COLO668 (cell line): ENCODE measurements around the gene TUFT1.
A peak's percentile ranks its signal among the peaks of the same experiment; 100 is the strongest.

Experiments used
- DNase-seq: peaks from one replicate; lab custom pipeline; 2025; ENCODE audit not compliant: unreplicated experiment; lab: John Stamatoyannopoulos, UW

Gene TUFT1

DNA sequence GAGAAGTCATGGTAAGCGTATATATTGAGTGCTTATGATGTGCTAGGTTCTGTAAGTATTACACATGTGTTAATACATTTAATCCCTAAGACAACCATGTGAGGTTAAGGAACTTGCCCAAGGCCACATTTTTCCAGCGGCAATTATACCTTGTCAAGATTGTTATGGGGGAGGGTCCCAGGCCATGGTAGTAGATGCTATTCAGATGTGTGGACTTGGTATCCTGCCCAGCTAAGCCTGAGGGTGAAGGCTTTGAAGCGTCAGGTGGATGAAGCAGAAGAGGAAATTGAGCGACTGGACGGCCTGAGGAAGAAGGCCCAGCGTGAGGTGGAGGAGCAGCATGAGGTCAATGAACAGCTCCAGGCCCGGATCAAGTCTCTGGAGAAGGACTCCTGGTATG, 3.6 kb upstream of the TUFT1 start:
- DNase-seq = no peak

DNA sequence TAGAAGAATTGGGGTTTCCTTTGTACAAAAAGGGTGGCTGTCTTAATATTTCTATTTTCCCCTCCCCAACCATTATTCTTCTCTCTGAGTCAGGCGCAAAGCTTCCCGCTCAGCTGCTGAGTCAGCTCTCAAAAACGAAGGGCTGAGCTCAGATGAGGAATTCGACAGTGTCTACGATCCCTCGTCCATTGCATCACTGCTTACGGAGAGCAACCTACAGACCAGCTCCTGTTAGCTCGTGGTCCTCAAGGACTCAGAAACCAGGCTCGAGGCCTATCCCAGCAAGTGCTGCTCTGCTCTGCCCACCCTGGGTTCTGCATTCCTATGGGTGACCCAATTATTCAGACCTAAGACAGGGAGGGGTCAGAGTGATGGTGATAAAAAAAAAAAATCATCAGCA, 3.0 kb upstream of the TUFT1 start:
- no peak for DNase-seq

- DNase-seq = peak; percentile 98
Observed at GRCh38 chr1:151539321-151540020, 638 bp upstream of the TUFT1 start.

- DNase-seq = peak; percentile 43
Observed at GRCh38 chr1:151540982-151541377, 871 bp downstream of the TUFT1 start.

- DNase-seq = no peak
Observed at GRCh38 chr1:151541752-151542151, 1.6 kb downstream of the TUFT1 start.

DNA sequence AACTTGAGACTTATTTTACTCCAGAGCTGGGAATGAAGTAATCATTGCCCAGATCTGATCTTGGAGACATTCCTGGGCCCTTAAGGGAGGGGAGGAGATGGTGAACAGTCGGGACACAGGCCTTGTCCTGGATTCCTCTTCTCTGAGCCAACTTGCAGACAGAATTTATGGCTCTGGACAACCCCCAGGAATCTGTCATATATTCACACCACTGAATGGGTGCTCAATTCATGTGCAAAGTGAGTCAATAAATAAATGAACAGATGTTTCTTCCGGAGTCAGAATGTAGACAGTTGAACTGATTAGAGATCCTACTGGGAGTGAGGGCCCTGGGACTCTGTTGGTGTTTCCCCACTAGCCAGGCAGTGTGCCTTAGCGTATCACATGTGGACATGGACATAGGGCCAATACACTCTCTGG, 2.6 kb downstream of the TUFT1 start:
- DNase-seq = peak; percentile 29

DNA sequence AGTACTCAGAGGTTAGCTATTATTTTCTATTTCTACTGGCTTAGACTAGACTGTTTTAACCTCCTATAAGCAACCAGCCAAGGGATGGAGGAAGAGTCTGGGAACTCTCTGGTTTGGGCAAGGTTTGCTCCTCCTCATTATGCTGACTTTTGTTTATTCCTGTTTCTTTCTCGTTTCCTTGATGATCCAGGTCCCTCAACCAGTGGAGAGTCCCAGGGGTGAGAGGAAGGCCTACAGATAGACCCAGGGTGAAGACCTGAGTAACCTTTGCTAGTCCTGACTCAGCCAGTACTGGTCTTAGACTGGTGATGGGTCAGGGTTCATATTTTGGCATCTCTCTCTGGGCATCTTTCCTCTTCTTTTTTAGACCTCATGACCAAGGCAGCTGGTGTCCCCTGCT, 5.4 kb downstream of the TUFT1 start:
- DNase-seq = no peak

DNA sequence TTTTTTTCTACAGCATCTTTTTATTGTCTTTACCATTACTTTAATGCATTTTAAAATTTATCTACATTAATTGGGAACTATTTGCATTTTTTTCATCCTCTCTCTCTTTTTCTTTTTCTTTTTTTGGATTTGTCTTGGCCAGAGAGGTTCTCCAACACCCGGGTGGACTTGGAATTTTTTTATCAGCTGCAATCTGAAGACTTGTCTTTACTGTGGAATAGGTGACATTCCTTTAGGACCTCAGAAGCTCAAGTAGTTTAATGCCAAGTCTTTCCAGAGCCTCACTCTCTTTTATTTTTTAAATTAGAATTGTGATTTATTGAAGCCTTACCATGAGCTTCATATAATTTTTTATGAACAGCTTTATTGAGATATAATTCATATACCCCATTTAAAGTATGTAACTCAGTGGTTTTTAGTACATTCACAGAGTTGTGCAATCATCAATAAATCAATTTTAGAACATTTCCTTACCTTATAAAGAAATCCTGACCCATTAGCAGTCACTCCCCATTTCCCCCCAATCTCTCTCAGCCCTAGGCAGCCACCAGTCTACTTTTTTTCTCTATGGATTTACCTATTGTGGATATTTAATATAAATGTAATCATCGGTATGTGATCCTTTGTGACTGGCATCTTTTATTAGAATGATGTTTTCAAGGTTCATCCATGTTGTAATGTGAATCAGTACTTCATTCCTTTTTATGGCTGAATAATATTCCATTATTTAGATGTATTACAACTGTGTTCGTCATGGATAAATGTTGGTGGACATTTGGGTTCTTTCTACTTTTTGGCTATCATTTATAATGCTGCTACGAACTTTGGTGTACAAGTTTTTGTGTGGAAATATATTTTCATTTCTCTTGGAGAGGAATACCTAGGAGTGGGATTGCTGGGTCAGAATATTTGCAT, 6.2 kb downstream of the TUFT1 start:
- no peak for DNase-seq

GRCh38 chr1:151547119-151547899, 7.2 kb downstream of the TUFT1 start:
- DNase-seq = no peak

GRCh38 chr1:151547900-151548230, 7.8 kb downstream of the TUFT1 start:
- no peak for DNase-seq

DNA sequence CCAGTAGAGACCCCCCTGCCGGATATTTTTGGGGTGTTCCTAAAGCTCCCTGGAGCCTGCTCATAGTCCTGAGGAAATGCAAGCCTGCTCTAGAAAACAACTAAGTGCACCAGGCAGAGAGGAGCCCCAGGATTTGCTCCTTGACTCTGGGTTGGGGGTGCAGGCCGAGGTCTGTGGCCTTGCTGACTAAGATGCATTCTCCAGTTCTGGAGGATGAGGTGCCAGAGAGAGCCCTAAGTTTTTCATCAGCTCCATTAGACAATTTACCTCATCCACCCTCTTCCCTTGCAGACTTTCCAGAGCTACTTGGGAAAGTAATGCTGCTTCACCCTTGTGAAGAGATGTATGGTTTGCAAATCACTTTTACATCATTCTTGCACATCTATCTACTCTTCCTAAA, 9.1 kb downstream of the TUFT1 start:
- DNase-seq = no peak

GRCh38 chr1:151553659-151554058, 13.6 kb downstream of the TUFT1 start:
- DNase-seq = no peak

- no peak for DNase-seq
Observed at GRCh38 chr1:151556052-151556451, 15.9 kb downstream of the TUFT1 start.

- no peak for DNase-seq
Observed at GRCh38 chr1:151562661-151563060, 22.6 kb downstream of the TUFT1 start.

DNA sequence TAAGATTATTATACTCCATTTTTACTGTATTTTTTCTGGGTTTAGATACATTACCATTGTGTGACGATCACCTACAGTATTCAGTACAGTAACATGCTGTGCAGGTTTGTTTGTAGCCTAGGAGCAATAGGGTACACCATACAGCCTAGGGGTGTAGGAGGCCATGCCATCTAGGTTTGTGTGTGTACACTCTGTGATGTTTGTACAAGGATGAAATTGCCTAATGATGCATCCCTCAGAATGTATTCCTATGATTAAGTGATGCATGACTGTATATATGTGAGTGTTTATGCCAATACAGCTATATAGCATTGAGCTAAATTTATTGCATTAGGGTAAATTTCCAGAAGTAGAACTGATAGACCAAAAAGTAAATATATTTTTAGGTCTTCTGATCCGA, 23.3 kb downstream of the TUFT1 start:
- DNase-seq = no peak

DNA sequence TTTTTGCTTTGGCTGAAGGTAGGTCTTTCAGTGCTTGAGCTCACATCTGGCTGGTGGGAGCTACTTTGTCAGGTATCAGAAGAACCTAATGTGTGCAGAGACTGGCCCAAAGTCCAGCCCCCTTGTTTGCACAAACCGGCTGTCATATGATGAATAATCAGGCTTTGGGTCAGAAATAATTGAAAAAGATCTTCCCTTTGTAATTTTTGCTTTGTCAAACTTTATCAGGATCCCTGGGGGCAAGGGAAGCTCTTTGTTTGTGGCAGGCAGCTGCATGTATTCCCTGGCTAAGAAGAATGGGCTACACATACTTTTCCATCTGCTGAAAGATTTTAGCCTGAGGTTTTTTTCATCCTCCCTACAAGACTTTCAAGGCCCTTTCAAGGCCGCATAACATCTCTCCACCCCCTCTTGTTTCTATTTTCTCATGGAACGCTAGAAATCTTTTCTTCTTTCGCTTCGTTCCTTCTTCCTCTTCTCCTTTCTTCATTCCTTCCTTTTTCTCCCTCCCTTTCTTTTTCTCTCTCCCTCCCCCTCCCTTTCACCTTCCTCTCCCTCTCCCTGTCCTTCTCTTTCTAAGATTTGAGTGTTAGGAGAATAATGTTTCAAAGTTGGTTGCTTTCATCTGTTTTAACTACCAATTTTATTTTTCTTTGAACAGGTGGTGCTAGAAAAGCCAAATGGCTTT, 25.5 kb downstream of the TUFT1 start:
- no peak for DNase-seq

DNA sequence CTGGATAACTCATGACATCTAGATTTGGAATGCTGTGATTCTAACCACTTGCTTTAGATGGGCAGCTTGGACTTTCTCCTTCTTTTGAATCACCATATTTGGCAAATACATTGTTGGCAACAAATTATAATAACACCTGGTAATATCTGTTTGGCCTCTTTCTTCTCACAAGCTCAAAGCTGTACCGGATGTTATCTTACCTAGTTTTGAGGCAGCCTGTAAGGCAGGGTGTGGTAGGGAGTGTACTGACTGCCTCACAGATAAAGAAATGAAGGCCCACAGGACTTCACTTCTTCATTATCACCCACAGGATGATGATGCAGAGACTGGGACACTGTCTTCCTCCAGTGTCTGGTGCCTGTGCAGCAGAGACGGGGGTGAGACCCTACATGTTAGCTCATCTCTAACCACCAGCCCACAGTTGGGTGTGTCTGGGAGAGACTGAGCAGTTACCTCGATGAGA, 28.5 kb downstream of the TUFT1 start:
- no peak for DNase-seq

- DNase-seq = peak; percentile 65
Observed at GRCh38 chr1:151570819-151571218, 30.7 kb downstream of the TUFT1 start.

DNA sequence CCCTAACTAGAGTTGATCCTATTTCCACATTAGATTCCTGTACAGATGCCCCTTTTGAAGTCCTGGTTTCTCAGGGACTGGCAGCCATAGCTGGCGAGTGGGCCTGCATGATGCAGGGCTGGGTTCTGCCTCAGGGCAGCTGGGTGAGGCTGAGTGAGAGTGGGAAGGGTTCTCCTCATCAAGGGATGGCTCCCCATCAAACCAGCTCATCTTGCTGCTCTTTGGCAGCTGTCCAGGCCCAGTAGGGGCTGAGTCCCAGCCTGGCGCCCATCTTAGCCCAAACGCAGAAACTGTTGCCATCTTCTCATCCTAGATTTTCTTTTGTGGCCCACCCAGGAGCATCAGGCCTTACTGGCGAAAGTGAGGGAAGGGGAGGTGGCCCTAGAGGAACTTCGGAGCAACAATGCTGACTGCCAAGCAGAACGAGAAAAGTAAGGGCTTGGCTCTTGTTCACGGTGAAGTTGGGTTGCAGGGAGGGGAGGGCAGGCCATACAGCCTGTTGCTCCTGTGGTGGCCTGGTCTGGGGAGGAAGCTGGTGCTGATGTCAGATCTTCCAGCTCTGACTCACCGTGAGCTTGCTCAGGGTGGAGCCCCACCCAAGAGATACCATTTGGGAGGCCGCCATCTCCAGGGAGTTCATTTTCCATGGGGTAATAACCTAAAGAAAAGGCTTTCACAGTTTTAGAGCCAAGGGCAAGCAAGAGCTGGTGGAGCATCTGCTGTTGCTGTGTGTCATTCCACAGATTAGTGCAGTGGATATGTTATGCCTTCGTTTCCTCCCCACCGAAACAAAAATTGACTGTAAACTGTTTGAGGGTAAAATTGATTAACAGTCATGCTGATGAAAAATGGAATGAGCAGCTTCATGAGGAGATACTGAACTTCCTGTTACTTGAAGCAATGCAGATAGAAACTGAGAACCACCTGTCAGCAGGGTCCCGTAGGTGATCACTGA, 34.7 kb downstream of the TUFT1 start:
- DNase-seq = no peak

DNA sequence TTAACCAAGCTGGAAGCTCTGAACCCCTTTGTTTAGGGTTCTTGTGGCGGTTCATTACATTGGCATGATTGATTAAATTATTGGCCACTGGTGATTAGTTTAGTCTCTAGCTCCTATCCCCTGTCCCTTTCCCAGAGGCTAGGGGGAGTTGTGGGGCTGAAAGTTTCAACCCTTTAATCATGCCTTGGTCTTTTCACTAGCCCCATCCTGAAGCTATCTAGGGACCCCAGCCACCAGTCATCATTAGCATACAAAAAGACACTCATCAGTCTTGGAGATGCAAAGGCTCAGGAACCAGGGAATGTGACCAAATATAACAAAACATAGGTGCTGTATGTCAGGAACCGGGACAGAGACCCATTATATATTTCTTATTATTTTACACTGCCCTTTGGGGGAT, 37.1 kb downstream of the TUFT1 start:
- no peak for DNase-seq
